C4-2B (cell line): ENCODE results near the gene BAZ1B.

Source experiments
- CTCF ChIP-seq: fragments of 450-650 bp; conservative IDR thresholded peaks from 2 replicates; pipeline ENCODE4 v1.5.1; 2017; ENCODE audit warnings: mild to moderate bottlenecking
- ZFX ChIP-seq: fragments of 450-650 bp; IDR thresholded peaks from 2 replicates; pipeline ENCODE4 v1.6.1; 2017

DNA sequence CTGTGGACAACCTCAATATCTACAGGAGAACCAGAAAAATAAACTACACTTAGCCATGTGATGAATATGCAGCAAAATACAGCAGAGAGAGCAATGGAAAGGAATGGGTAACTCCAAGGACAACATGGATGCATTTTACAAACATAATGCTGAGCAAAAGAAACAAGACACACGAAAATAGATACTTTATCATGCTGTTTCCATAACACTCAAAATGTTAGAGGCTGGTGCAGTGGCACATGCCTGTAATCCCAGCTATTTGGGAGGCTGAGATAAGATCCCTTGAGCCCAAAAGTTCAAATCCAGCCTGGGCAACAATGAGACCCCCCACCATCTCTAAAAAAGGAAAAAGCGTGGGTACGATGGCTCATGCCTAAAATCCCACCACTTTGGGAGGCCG lies 27.1 kb upstream of the BAZ1B start:
- TF ChIP-seq CTCF (no peak), ZFX (no peak)
